Fibroblast of lung (primary cell): ENCODE results near the gene CT47C1. TPM values are rescaled to one million over a fixed set of nuclear protein-coding genes. Genes with fewer than 3 reads are reported as not detected.
"Not testable (repeated sequence)": the region's sequence is repeated elsewhere in the genome, so short reads cannot be mapped to it uniquely, and the experiment has no call there.

ENCODE experiments used
- DNase-seq, 2 donors: peaks; one replicate each; pipeline versions ENCODE4 v3.0.0 to v3.0.0-alpha.2; 2010; ENCODE audit warnings: low read depth in 2 of 2
- H2AFZ ChIP-seq: 2 replicates; pipeline ENCODE4 v1.5.1; 2012; ENCODE audit warnings: low read length, control low read depth, inconsistent platforms
- H3K27ac ChIP-seq: 2 replicates; pipeline ENCODE4 v1.5.1; 2011; ENCODE audit warnings: low read length, control low read depth; ENCODE audit not compliant: insufficient read depth
- H3K27me3 ChIP-seq: 2 replicates; pipeline ENCODE4 v1.5.1; 2011; ENCODE audit warnings: mild to moderate bottlenecking, low read length; ENCODE audit not compliant: control insufficient read depth, insufficient read depth
- H3K36me3 ChIP-seq: 2 replicates; pipeline ENCODE4 v1.5.1; 2011; ENCODE audit warnings: low read length; ENCODE audit not compliant: control insufficient read depth, insufficient read depth
- H3K4me1 ChIP-seq: 2 replicates; pipeline ENCODE4 v1.5.1; 2011; ENCODE audit warnings: low read length; ENCODE audit not compliant: control insufficient read depth, insufficient read depth; ENCODE audit errors: extremely low read depth
- H3K4me2 ChIP-seq: 2 replicates; pipeline ENCODE4 v1.5.1; 2011; ENCODE audit warnings: low read length, control low read depth; ENCODE audit not compliant: insufficient read depth; ENCODE audit errors: extremely low read depth
- H3K4me3 ChIP-seq, 4 experiments: fragments of 200-600 bp in 1 of 4; sonication (generic) in 1 of 4; replicated peaks in 1 of 4; 2 replicates each; pipeline ENCODE4 v1.5.1; 2011 to 2016; ENCODE audit warnings: low read length in 4 of 4, low read depth in 3 of 4, mild to moderate bottlenecking in 3 of 4, control low read depth in 2 of 4, inconsistent platforms in 1 of 4, mixed read lengths in 1 of 4; ENCODE audit not compliant: insufficient read depth in 1 of 4; ENCODE audit errors: control extremely low read depth in 1 of 4
- H3K79me2 ChIP-seq: 2 replicates; pipeline ENCODE4 v1.5.1; 2012; ENCODE audit warnings: mild to moderate bottlenecking, low read length, inconsistent platforms; ENCODE audit not compliant: control insufficient read depth, insufficient read depth
- H3K9ac ChIP-seq: 2 replicates; pipeline ENCODE4 v1.5.1; 2011; ENCODE audit warnings: mild to moderate bottlenecking, low read length, control low read depth; ENCODE audit not compliant: insufficient read depth
- H3K9me3 ChIP-seq: 2 replicates; pipeline ENCODE4 v1.5.1; 2012; ENCODE audit warnings: low read depth, low read length; ENCODE audit not compliant: control insufficient read depth, insufficient read depth
- H4K20me1 ChIP-seq: 2 replicates; pipeline ENCODE4 v1.5.1; 2011; ENCODE audit warnings: low read length; ENCODE audit not compliant: control insufficient read depth, insufficient read depth; ENCODE audit errors: extremely low read depth
- EZH2 ChIP-seq: IDR thresholded peaks from 2 replicates; pipeline ENCODE4 v1.5.1; 2012; ENCODE audit warnings: low read length, control low read depth, mild to moderate bottlenecking; ENCODE audit errors: missing control alignments
- polyA plus RNA-seq, 2 donors: library from polyadenylated mRNA; depleted of rRNA in 1 of 2; stranded (reverse) in 1 of 2; unstranded in 1 of 2; fragments of >200 nt; gene quantifications; 2 replicates each; pipeline ENCODE4 v1.2.1, GENCODE V29; 2011 to 2012; ENCODE audit warnings: missing spikeins in 1 of 2
- total RNA-seq: library from RNA; depleted of rRNA; stranded (reverse); fragments of >200 nt; gene quantifications from 2 replicates; pipeline ENCODE4 v1.2.1, GENCODE V29; 2014
- TF ChIP-seq, protein P1 (sequence below), 2 donors: IDR thresholded peaks in 1 of 2; conservative IDR thresholded peaks in 1 of 2; 1 replicate in 1 of 2; 2 replicates in 1 of 2; pipeline ENCODE4 v1.5.1; 2011 to 2012; ENCODE audit warnings: low read length in 2 of 2, control low read depth in 1 of 2, inconsistent platforms in 1 of 2, low read depth in 1 of 2, mild to moderate bottlenecking in 1 of 2

The CT47C1 gene
- total and polyA plus RNA-seq, 2 donors (not counting 1 experiment from before 2014, with no cell fraction given): not detected

DNA sequence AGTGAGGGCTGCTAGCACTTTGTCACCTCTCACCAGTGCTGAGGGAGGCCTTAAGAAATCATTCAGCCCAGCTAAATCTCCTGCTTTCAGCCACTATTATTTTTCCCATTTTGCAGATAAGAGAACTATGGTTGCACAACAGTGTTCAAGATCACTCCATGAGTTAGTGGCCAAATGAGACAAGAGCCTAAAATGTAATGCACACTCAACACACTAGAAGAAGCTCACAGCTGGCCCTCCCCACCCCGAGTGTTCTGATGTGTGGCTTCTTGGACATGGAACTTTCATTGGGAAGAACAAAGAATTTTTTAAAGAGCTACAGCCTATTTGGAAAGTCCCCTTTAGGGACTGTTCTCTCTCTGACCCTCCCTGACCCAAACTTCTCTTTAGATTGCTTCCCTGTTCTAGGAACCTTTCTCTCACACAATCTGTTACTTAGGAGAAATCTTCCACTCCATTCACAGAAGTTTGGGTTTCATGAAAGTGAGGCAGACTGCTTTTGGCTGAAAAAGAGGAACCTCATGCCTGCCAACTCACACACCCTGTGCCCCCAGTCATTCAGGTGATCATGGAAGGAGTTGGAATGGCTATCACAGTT, 44.0 kb upstream of the CT47C1 start:
- no peak for DNase-seq
- Histone ChIP-seq H4K20me1 (no peaks in the 10 kb centered on the region), H3K4me1 (no peaks in the 10 kb centered on the region), H3K27ac (no peak overlapping the region), H3K79me2 (no peaks in the 10 kb centered on the region), H2AFZ (no peak overlapping the region), H3K9me3 (no peaks in the 10 kb centered on the region), H3K36me3 (no peaks in the 10 kb centered on the region), H3K4me3 (no peak overlapping the region), H3K9ac (no peak overlapping the region), H3K27me3 (no peaks in the 10 kb centered on the region), H3K4me2 (no peak overlapping the region)
- TF ChIP-seq, protein P1, sequence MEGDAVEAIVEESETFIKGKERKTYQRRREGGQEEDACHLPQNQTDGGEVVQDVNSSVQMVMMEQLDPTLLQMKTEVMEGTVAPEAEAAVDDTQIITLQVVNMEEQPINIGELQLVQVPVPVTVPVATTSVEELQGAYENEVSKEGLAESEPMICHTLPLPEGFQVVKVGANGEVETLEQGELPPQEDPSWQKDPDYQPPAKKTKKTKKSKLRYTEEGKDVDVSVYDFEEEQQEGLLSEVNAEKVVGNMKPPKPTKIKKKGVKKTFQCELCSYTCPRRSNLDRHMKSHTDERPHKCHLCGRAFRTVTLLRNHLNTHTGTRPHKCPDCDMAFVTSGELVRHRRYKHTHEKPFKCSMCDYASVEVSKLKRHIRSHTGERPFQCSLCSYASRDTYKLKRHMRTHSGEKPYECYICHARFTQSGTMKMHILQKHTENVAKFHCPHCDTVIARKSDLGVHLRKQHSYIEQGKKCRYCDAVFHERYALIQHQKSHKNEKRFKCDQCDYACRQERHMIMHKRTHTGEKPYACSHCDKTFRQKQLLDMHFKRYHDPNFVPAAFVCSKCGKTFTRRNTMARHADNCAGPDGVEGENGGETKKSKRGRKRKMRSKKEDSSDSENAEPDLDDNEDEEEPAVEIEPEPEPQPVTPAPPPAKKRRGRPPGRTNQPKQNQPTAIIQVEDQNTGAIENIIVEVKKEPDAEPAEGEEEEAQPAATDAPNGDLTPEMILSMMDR (conservative IDR thresholded peaks at IDR 0.05 in 1 of 2, IDR thresholded peaks at IDR 0.05 in 1 of 2; ENCODE audit: low read depth in 1 of 2, low read length in 2 of 2): no peak
- TF ChIP-seq EZH2: no peak

DNA sequence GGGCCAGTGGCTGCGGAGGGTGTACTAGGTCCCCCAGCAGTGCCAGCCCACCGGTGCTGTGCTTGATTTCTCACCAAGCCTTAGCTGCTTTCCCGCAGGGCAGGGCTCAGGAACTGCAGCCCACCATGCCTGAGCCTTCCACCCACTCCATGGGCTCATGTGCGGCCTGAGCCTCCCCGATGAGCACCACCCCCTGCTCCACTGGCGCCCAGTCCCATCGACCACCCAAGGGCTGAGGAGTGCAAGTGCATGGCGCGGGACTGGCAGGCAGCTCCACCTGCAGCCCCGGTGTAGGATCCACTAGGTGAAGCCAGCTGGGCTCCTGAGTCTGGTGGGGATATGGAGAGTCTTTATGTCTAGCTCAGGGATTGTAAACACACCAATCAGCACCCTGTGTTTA, 43.1 kb upstream of the CT47C1 start:
- H3K36me3 ChIP-seq, H3K79me2 ChIP-seq, H3K27me3 ChIP-seq, H3K9ac ChIP-seq, H3K27ac ChIP-seq, DNase-seq, H3K4me1 ChIP-seq, H3K4me3 ChIP-seq, H2AFZ ChIP-seq, H4K20me1 ChIP-seq, H3K4me2 ChIP-seq, H3K9me3 ChIP-seq: not testable (repeated sequence)

DNA sequence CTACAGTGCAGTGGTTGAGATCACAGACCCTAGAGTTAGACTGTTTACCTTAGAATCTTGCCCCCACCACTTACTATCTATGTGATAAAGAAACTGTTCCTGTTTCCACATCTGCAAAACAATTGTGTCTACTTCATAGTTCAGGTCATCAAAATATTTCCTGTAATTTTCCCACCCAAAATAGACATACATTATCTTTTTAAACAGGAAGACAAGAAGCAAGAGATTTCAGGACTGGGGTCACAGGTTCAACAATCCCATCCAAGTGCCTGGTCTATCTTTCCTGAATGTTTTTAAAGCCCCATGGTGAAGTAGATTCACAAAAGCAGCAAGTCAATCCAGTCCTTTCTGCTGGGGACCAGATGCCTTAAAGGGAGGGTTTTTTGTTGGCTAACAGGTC, 41.8 kb upstream of the CT47C1 start:
- no peak overlapping the region for H3K27ac ChIP-seq
- H3K9me3 ChIP-seq: no peaks in the 10 kb centered on the region
- no peak overlapping the region for H3K9ac ChIP-seq
- TF ChIP-seq, protein P1 (conservative IDR thresholded peaks at IDR 0.05 in 1 of 2, IDR thresholded peaks at IDR 0.05 in 1 of 2; ENCODE audit: low read depth in 1 of 2, low read length in 2 of 2): no peak
- TF ChIP-seq EZH2: no peak
- H2AFZ ChIP-seq: no peak overlapping the region
- H3K4me1 ChIP-seq: no peaks in the 10 kb centered on the region
- no peaks in the 10 kb centered on the region for H3K27me3 ChIP-seq
- H3K36me3 ChIP-seq: no peaks in the 10 kb centered on the region
- H4K20me1 ChIP-seq: no peaks in the 10 kb centered on the region
- H3K4me2 ChIP-seq: no peak overlapping the region
- no peaks in the 10 kb centered on the region for H3K79me2 ChIP-seq
- DNase-seq: no peak
- no peak overlapping the region for H3K4me3 ChIP-seq
